WTC11 (cell line): Measurements from ENCODE around the gene SH2B3. TPM values are rescaled to one million over a fixed set of nuclear protein-coding genes. Genes with fewer than 3 reads are reported as not detected.

ENCODE experiments used
- ATAC-seq: fragments of 200-7000 bp; cut with Tn5 transposase; 2 replicates; pipeline ENCODE4 v1.10.0; 2021; ENCODE audit warnings: mild to moderate bottlenecking, moderate library complexity
- CTCF ChIA-PET: fragments of 300-600 bp; sonication (Branson Sonifier 250); formaldehyde crosslinking; loops from one replicate; lab custom pipeline; 2021; ENCODE audit warnings: antibody characterized with exemption; lab: Charles Lee
- POLR2A ChIA-PET: fragments of 350-600 bp; sonication (Branson Sonifier 250); formaldehyde crosslinking; loops from one replicate; lab custom pipeline; 2021; ENCODE audit warnings: antibody characterized with exemption; lab: Charles Lee
- DNase-seq: peaks from one replicate; pipeline ENCODE4 v3.0.0; 2021; ENCODE audit warnings: low spot score
- H3K27ac Mint-ChIP-seq: 2 replicates; pipeline ENCODE4 v1.8.0; 2021; ENCODE audit warnings: mixed read lengths
- H3K27me3 Mint-ChIP-seq: 2 replicates; pipeline ENCODE4 v1.8.0; 2021; ENCODE audit warnings: low read depth, mild to moderate bottlenecking, moderate library complexity, mixed read lengths
- H3K36me3 Mint-ChIP-seq: 2 replicates; pipeline ENCODE4 v1.8.0; 2021; ENCODE audit warnings: mixed read lengths
- H3K4me1 Mint-ChIP-seq: 2 replicates; pipeline ENCODE4 v1.8.0; 2022; ENCODE audit warnings: mixed read lengths
- H3K4me3 Mint-ChIP-seq: 2 replicates; pipeline ENCODE4 v1.8.0; 2021; ENCODE audit warnings: mild to moderate bottlenecking, moderate library complexity, mixed read lengths
- H3K9me3 Mint-ChIP-seq: 2 replicates; pipeline ENCODE4 v1.8.0; 2021; ENCODE audit warnings: mixed read lengths
- CDX4 ChIP-seq: fragments of 250-450 bp; sonication (Bioruptor Pico); IDR thresholded peaks from 2 replicates; pipeline ENCODE4 v1.9.0; 2021; ENCODE audit warnings: moderate library complexity, mild to moderate bottlenecking, inconsistent platforms, borderline replicate concordance
- CREB1 ChIP-seq: sonication (generic); formaldehyde crosslinking; IDR thresholded peaks from 2 replicates; pipeline ENCODE4 v1.8.0; 2023; ENCODE audit warnings: mild to moderate bottlenecking, missing genetic modification reagents
- FOXK1 ChIP-seq: sonication (generic); formaldehyde crosslinking; IDR thresholded peaks from 2 replicates; pipeline ENCODE4 v1.8.0; 2022; ENCODE audit warnings: mild to moderate bottlenecking, moderate library complexity, missing genetic modification reagents
- FOXP1 ChIP-seq: sonication (generic); formaldehyde crosslinking; IDR thresholded peaks from 2 replicates; pipeline ENCODE4 v1.8.0; 2022; ENCODE audit warnings: missing genetic modification reagents, mild to moderate bottlenecking, moderate library complexity, borderline replicate concordance
- HMGXB4 ChIP-seq: sonication (generic); formaldehyde crosslinking; IDR thresholded peaks from 2 replicates; pipeline ENCODE4 v1.8.1; 2023; ENCODE audit warnings: mild to moderate bottlenecking, moderate library complexity, missing genetic modification reagents
- MLX ChIP-seq: sonication (generic); formaldehyde crosslinking; IDR thresholded peaks from 2 replicates; pipeline ENCODE4 v1.8.1; 2023; ENCODE audit warnings: mild to moderate bottlenecking, missing genetic modification reagents, moderate library complexity
- MYBL2 ChIP-seq: sonication (generic); formaldehyde crosslinking; IDR thresholded peaks from 2 replicates; pipeline ENCODE4 v1.8.1; 2023; ENCODE audit warnings: mild to moderate bottlenecking, moderate library complexity, missing genetic modification reagents
- NR2C2 ChIP-seq: sonication (generic); formaldehyde crosslinking; IDR thresholded peaks from 2 replicates; pipeline ENCODE4 v1.8.0; 2022; ENCODE audit warnings: mild to moderate bottlenecking, missing genetic modification reagents
- PRRX2 ChIP-seq: fragments of 250-450 bp; sonication (Bioruptor Pico); IDR thresholded peaks from 2 replicates; pipeline ENCODE4 v1.8.0; 2021; ENCODE audit warnings: mild to moderate bottlenecking
- SP1 ChIP-seq: sonication (generic); formaldehyde crosslinking; conservative IDR thresholded peaks from 2 replicates; pipeline ENCODE4 v1.8.1; 2022; ENCODE audit warnings: missing genetic modification reagents
- USF2 ChIP-seq: sonication (generic); formaldehyde crosslinking; IDR thresholded peaks from 2 replicates; pipeline ENCODE4 v1.8.1; 2023; ENCODE audit warnings: mild to moderate bottlenecking, missing genetic modification reagents, moderate library complexity
- ZNF416 ChIP-seq: fragments of 250-450 bp; sonication (Bioruptor Pico); IDR thresholded peaks from 2 replicates; pipeline ENCODE4 v1.9.0; 2021; ENCODE audit warnings: mild to moderate bottlenecking, inconsistent platforms
- ZNF423 ChIP-seq: fragments of 250-450 bp; sonication (Bioruptor Pico); IDR thresholded peaks from 2 replicates; pipeline ENCODE4 v2.1.2; 2022; ENCODE audit warnings: mild to moderate bottlenecking, moderate library complexity
- total RNA-seq: library from RNA; stranded (reverse); gene quantifications from 3 replicates; pipeline ENCODE4 v1.2.3, GENCODE V29; 2021

Gene SH2B3
- total RNA-seq, 1 experiment from 2014 or later, result 31.8 TPM

- Mint-ChIP-seq H3K9me3 (no peaks in the 10 kb centered on the region), H3K36me3 (no peaks in the 10 kb centered on the region), H3K4me3 (no peak overlapping the region), H3K27me3 (no peaks in the 10 kb centered on the region), H3K27ac (no peak overlapping the region; the same call in 1 of the 2 replicates), H3K4me1 (no peaks in the 10 kb centered on the region)
- DNase-seq (no peak), ATAC-seq (no peak)
- POLR2A ChIA-PET, result no interaction called here
- CTCF ChIA-PET, result interaction anchor here (1.3 to 3.9 kb wide), 2 partner anchors 37 to 92 kb away, joined by 4 to 14 read pairs; no protein-coding TSS in a partner anchor
- TF ChIP-seq PRRX2 (CRISPR knock-in tag) (no peak), CDX4 (CRISPR knock-in tag) (no peak), FOXK1 (CRISPR knock-in tag) (no peak), USF2 (CRISPR knock-in tag) (no peak)
Measured at GRCh38 chr12:111359914-111360276, 45.8 kb upstream of the SH2B3 start.

DNA sequence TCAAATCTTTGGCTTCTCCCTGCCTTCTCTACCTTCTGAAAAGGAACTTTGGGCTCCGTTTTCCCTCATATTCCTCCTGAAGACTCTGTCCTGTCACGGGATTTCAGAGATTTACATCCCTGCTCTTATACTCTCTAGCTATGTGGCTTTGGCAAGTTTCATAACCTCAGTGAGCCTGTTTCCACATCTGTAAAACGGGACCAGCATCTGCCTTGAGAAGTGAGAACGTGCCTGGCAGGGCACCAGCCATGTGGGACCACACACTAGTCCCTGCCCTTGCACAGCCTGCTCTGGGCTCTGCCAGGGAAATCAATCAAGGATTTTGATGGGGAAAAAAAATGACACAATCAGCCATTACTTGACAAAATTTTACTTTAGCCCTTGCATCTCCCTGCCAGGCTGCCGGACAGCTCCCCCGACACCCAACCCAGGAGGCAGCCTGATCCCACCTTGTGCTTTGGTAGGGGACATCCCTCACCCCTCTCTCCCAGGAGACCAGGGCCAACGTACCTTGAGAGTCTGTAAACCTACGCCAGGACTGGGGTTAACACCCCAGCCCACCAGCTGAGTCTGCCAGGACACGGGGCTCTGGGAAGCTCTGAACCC is 45.3 kb upstream of the SH2B3 start:
- H3K9me3 Mint-ChIP-seq, result no peaks in the 10 kb centered on the region
- H3K27ac Mint-ChIP-seq, result no peak overlapping the region
- TF ChIP-seq FOXP1 (CRISPR knock-in tag), result no peak
- TF ChIP-seq SP1 (CRISPR knock-in tag), result no peak
- no peak for TF ChIP-seq CREB1 (CRISPR knock-in tag)
- no peak for TF ChIP-seq MLX
- no peak for TF ChIP-seq HMGXB4 (CRISPR knock-in tag)
- TF ChIP-seq ZNF416 (CRISPR knock-in tag), result no peak
- no peak for TF ChIP-seq ZNF423
- DNase-seq (no peak), ATAC-seq (no peak)
- ChIA-PET POLR2A (no interaction called here), CTCF (interaction anchor here (1.3 to 3.9 kb wide), 2 partner anchors 36 to 91 kb away, joined by 4 to 14 read pairs; no protein-coding TSS in a partner anchor)
- no peaks in the 10 kb centered on the region for H3K36me3 Mint-ChIP-seq
- H3K4me1 Mint-ChIP-seq, result no peaks in the 10 kb centered on the region
- H3K27me3 Mint-ChIP-seq, result no peaks in the 10 kb centered on the region
- H3K4me3 Mint-ChIP-seq, result no peak overlapping the region

DNA sequence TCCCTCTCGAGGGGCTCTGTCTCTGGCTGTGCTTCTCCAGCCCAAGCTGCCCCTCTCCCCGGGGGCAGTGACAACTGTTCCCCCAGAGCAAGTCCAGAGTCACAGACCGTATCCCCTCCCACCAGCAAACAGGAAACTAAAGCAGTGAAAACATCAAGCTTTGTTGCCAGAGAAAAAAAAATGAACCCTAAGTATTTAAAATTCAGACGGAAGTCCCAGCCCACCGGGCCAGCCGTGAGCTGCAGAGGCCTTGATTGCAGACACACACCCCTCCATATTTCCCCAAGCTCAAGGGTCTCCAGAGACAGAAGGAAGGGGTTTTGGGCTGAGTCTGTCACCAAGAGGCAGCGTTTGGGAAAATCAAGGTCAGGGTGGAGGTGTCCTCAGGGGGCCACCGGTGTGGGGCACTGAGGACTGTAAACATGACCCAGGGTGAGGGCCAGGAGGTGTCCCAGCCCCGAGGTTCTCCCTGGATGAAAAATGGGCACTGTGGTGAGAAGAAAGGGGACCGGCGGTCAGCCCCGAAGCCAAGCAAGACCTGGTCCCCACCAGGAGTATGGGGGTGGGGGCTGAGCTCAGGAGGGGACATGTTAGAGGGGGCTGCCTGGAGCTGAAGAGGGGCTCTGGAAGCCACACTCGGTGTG is 44.5 kb upstream of the SH2B3 start:
- H3K4me3 Mint-ChIP-seq, result no peak overlapping the region
- ATAC-seq, result no peak
- DNase-seq, result no peak
- H3K27ac Mint-ChIP-seq, result peak overlapping the region; percentile 79
- no peaks in the 10 kb centered on the region for H3K4me1 Mint-ChIP-seq
- H3K9me3 Mint-ChIP-seq, result no peaks in the 10 kb centered on the region
- TF ChIP-seq CREB1 (CRISPR knock-in tag) (no peak), NR2C2 (CRISPR knock-in tag) (no peak), MYBL2 (CRISPR knock-in tag) (no peak), ZNF416 (CRISPR knock-in tag) (no peak)
- no peaks in the 10 kb centered on the region for H3K36me3 Mint-ChIP-seq
- no peaks in the 10 kb centered on the region for H3K27me3 Mint-ChIP-seq
- CTCF ChIA-PET, result interaction anchor here (0.5 to 3.9 kb wide), 2 partner anchors 35 to 312 kb away, joined by 4 to 14 read pairs; no protein-coding TSS in a partner anchor
- POLR2A ChIA-PET, result no interaction called here
